SK-N-MC (cell line): ENCODE measurements around the gene GAS6.

Experiments
- EZH2 ChIP-seq: fragments of 200-600 bp; sonication (generic); IDR thresholded peaks from one replicate; pipeline ENCODE4 v1.6.1; 2017; ENCODE audit warnings: antibody characterized with exemption
- POLR2AphosphoS5 ChIP-seq: IDR thresholded peaks from 2 replicates; pipeline ENCODE4 v1.6.1; 2012; ENCODE audit warnings: mild to moderate bottlenecking, low read depth, low read length, borderline replicate concordance

- TF ChIP-seq POLR2AphosphoS5 (no peak), EZH2 (no peak)
Observed at GRCh38 chr13:113804017-113804702, 59.7 kb downstream of the GAS6 start.
